HCT116 (cell line): Measurements from ENCODE around the gene PXMP2.

ENCODE experiments used
- ATF3 ChIP-seq: IDR thresholded peaks from 2 replicates; pipeline ENCODE4 v1.6.1; 2012
- CTCF ChIP-seq, 3 experiments: fragments of 200-600 bp in 1 of 3; sonication (generic) in 1 of 3; IDR thresholded peaks in 2 of 3; conservative IDR thresholded peaks in 1 of 3; 2 replicates each; pipeline ENCODE4 v1.5.1; 2012 to 2017; ENCODE audit warnings: low read depth in 2 of 3, low read length in 2 of 3, antibody characterized with exemption in 1 of 3, borderline replicate concordance in 1 of 3, control low read depth in 1 of 3, mild to moderate bottlenecking in 1 of 3, mixed read lengths in 1 of 3, mixed run types in 1 of 3, moderate library complexity in 1 of 3; ENCODE audit not compliant: insufficient read depth in 1 of 3
- POLR2A ChIP-seq: IDR thresholded peaks from 2 replicates; pipeline ENCODE4 v1.7.0; 2011; ENCODE audit warnings: borderline replicate concordance; ENCODE audit not compliant: insufficient read depth, insufficient read length; ENCODE audit errors: extremely low read depth
- POLR2AphosphoS5 ChIP-seq: IDR thresholded peaks from 2 replicates; pipeline ENCODE4 v1.6.1; 2011; ENCODE audit warnings: mild to moderate bottlenecking, low read depth, low read length, moderate library complexity
- REST ChIP-seq: IDR thresholded peaks from 2 replicates; pipeline ENCODE4 v1.6.1; 2012; ENCODE audit warnings: low read depth
- TCF7L2 ChIP-seq: IDR thresholded peaks from 2 replicates; pipeline ENCODE4 v1.7.0; 2011; ENCODE audit warnings: borderline replicate concordance, inconsistent platforms; ENCODE audit not compliant: insufficient read depth, insufficient read length; ENCODE audit errors: extremely low read depth
- YY1 ChIP-seq: IDR thresholded peaks from 2 replicates; pipeline ENCODE4 v1.6.1; 2011; ENCODE audit warnings: low read length, low read depth, moderate library complexity, mild to moderate bottlenecking; ENCODE audit not compliant: insufficient replicate concordance; ENCODE audit errors: extremely low read depth

GRCh38 chr12:132686825-132687210 is 569 bp upstream of the PXMP2 start:
- TF ChIP-seq YY1 (no peak), CTCF (IDR thresholded peaks at IDR 0.05 in 2 of 3, conservative IDR thresholded peaks at IDR 0.05 in 1 of 3; ENCODE audit: borderline replicate concordance in 1 of 3, insufficient read depth in 1 of 3, low read depth in 2 of 3, low read length in 2 of 3) (no peak), POLR2A (no peak), POLR2AphosphoS5 (no peak), ATF3 (no peak), TCF7L2 (no peak), REST (no peak)
